ENCODE measurements around the gene HTRA3.

Gene HTRA3

GRCh38 chr4:8353912-8354453 lies 84.4 kb downstream of the HTRA3 start:
- ChIA-PET POLR2A (ENCODE audit: low non-redundant PET) (no interaction called here), CTCF (no interaction called here)
- DNase-seq (ENCODE audit: low spot score) = no peak
- no peak overlapping the region for H3K27ac ChIP-seq
- TF ChIP-seq CTCF (conservative IDR thresholded peaks at IDR 0.05; ENCODE audit: low read depth) = no peak

DNA sequence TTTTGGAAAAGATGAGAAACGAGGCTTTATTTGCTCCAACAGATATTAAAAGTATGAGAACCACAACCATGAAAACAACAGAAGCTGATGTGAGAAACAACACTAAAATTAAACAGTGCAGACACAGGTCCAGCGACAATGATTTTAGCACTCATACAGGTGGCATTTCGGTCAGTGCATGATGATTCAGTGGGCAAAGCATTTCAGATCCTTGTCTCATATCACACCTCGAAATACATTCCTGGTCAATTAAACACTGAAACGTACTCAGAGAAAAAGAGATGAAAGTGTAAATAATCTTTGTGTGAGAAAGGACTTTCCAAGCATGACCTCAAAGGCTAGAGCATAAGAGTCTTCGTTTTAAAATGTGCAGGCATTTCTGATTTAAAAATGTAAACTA lies 85.8 kb downstream of the HTRA3 start:
- peak; percentile 26 for DNase-seq (ENCODE audit: low spot score)
- no peak for TF ChIP-seq CTCF (conservative IDR thresholded peaks at IDR 0.05; ENCODE audit: low read depth)
- POLR2A ChIA-PET (ENCODE audit: low non-redundant PET) = no interaction called here
- CTCF ChIA-PET = no interaction called here
- H3K27ac ChIP-seq = no peak overlapping the region

DNA sequence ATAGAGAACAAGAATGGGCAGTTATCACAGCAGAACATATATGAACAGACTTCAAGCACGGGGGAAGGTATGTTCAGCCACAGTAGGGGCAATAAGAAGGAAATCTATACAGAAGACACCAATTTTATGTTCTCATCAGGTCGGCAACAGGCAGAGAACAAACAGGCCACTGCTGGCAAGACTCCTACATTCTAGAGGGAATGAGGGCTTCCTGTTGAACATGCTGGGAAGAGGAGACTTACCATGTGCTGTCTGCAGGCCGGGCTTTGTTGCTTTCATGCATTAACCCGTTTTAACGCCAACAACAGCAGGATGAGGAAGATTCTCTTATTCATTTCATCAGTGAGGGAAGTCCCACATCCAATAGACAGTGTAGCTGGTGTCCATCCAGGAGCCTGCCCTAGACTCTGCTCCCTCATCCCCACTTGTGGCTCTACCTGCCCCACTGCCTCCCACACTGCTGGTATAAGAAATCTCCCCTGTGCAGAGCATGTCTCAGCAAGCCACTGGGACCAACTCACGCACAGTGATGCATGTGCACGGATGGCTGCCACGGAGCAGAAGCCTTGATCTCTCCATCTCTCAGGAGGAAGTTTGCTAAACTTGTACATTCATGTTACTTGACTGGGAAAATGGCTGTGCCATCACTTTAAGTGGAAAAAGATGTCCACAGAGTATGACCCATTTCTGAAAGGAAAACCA lies 86.5 kb downstream of the HTRA3 start:
- no peak for TF ChIP-seq CTCF (conservative IDR thresholded peaks at IDR 0.05; ENCODE audit: low read depth)
- no peak overlapping the region for H3K27ac ChIP-seq
- ChIA-PET CTCF (no interaction called here), POLR2A (ENCODE audit: low non-redundant PET) (no interaction called here)
- DNase-seq (ENCODE audit: low spot score) = no peak

Measured in RWPE1 (cell line).